Adrenal gland (tissue), 12 donors: ENCODE measurements around the gene FLNC. TPM values are rescaled to one million over a fixed set of nuclear protein-coding genes. Genes with fewer than 3 reads are reported as not detected.
A peak's percentile ranks its signal among the peaks of the same experiment; 100 is the strongest.

Experiments
- DNase-seq, 7 donors: peaks; one replicate each; pipeline ENCODE4 v3.0.0-alpha.2; 2019 to 2020
- H3K27ac ChIP-seq, 5 donors: fragments of 200-600 bp; sonication (generic) in 4 of 5; 1 replicate in 3 of 5; 2 replicates in 2 of 5; pipeline versions ENCODE4 v1.5.1 to v1.8.0; 2016 to 2020; ENCODE audit warnings: mild to moderate bottlenecking in 1 of 5
- H3K27me3 ChIP-seq: fragments of 200-600 bp; 2 replicates; pipeline ENCODE4 v1.8.0; 2021
- H3K36me3 ChIP-seq, 2 donors: fragments of 200-600 bp; replicated peaks in 1 of 2; 1 replicate in 1 of 2; 2 replicates in 1 of 2; pipeline versions ENCODE4 v1.5.1 to v1.8.0; 2018 to 2022
- H3K4me1 ChIP-seq, 2 donors: fragments of 200-600 bp; replicated peaks in 1 of 2; 1 replicate in 1 of 2; 2 replicates in 1 of 2; pipeline versions ENCODE4 v1.5.1 to v1.8.0; 2018 to 2021
- H3K4me3 ChIP-seq, 4 donors: fragments of 200-600 bp; sonication (generic) in 3 of 4; one replicate each; pipeline ENCODE4 v1.5.1; 2016 to 2018
- H3K9me3 ChIP-seq, 3 donors: fragments of 200-600 bp; sonication (generic) in 1 of 3; replicated peaks in 1 of 3; 1 replicate in 2 of 3; 2 replicates in 1 of 3; pipeline versions ENCODE4 v1.5.1 to v1.8.0; 2016 to 2021
- POLR2A ChIP-seq, 2 donors: fragments of 450-650 bp; IDR thresholded peaks; one replicate each; pipeline ENCODE4 v1.6.1; 2017; ENCODE audit warnings: antibody characterized with exemption in 2 of 2, mild to moderate bottlenecking in 2 of 2, moderate library complexity in 1 of 2
- WGBS, 4 donors: extraction: QIAGEN DNeasy Blood & Tissue Kit in 2 of 4; methylation state at CpG; one replicate each; pipeline versions ENCODE4 v1.1.5 to v1.1.7; 2013 to 2017; 5-methylcytosine and 5-hydroxymethylcytosine counted together
- intact Hi-C, 2 donors: fragments of 100-400 bp; cut with DNase I; formaldehyde crosslinking; loops; one replicate each; pipeline versions ENCODE4 v1.14.1 to v1.15.0; 2022 to 2023
- polyA plus RNA-seq, 3 donors: library from polyadenylated mRNA; stranded (reverse); fragments of 200-250 nt in 2 of 3; fragments of 350-450 nt in 1 of 3; fragmentation: Illumina TruSeq in 1 of 3; extraction: RNeasy Lipid Tissue Mini Kit (QIAGEN cat#74804) in 1 of 3; gene quantifications; one replicate each; pipeline ENCODE4 v1.2.3, GENCODE V29; 2013 to 2014
- total RNA-seq, 9 donors: library from RNA; depleted of rRNA in 4 of 9; stranded (reverse); fragments of >200 nt in 4 of 9; fragments of 120-200 nt in 1 of 9; fragmentation: NEBNext Ultra II Directional in 1 of 9; extraction: Animal tissue kit (Norgen Biotek cat#: 25700) in 1 of 9; gene quantifications; one replicate each; pipeline versions ENCODE4 v1.1.0 to v1.2.4, GENCODE V29; 2013 to 2023
- TF ChIP-seq, protein P1 (sequence below), 6 experiments: fragments of 450-650 bp in 4 of 6; fragments of 200-600 bp in 2 of 6; sonication (generic) in 1 of 6; IDR thresholded peaks; 1 replicate in 5 of 6; 2 replicates in 1 of 6; pipeline versions ENCODE4 v1.5.1 to v1.8.0; 2016 to 2021; ENCODE audit warnings: antibody characterized with exemption in 6 of 6, mild to moderate bottlenecking in 2 of 6, moderate library complexity in 1 of 6
- donor health status: healthy with polysubstance abuse.
- donor health status: Bipolar disorder and iron deficiency.
- donor health status: DM: yes; HTN: yes; CAD: no.
- donor health status: DM: no; HTN: no; CAD: no.
- donor health status: DM: no; HTN: no; CAD: no.
- donor health status: DM: yes; HTN: yes; CAD: no.

Gene FLNC
- total and polyA plus RNA-seq, 12 donors = 0.66 to 7.3 (median 2.5) TPM

DNA sequence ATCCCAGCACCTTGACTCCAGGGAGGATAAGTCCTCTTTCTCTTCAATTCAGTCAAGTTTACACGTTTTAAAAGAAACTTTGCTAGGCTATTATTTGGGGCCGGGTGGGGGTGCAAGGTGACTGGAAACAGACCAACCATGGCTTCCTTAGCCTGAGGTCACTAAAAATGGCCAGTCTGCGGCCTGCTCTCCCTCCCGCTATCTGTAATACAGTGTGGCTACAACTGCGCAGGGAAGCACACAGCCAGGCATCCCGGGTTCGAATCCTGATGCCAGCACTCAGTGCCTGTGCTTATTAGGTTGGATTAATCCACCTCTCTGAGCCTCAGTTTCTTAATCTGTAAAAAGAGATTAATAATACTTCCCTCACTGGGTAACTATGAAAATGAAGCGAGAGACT is 51.9 kb downstream of the FLNC start:
- no peaks in the 10 kb centered on the region for H3K27me3 ChIP-seq
- no peaks in the 10 kb centered on the region for H3K36me3 ChIP-seq
- no peak for DNase-seq
- no peak for TF ChIP-seq POLR2A (IDR thresholded peaks at IDR 0.05)
- TF ChIP-seq, protein P1, sequence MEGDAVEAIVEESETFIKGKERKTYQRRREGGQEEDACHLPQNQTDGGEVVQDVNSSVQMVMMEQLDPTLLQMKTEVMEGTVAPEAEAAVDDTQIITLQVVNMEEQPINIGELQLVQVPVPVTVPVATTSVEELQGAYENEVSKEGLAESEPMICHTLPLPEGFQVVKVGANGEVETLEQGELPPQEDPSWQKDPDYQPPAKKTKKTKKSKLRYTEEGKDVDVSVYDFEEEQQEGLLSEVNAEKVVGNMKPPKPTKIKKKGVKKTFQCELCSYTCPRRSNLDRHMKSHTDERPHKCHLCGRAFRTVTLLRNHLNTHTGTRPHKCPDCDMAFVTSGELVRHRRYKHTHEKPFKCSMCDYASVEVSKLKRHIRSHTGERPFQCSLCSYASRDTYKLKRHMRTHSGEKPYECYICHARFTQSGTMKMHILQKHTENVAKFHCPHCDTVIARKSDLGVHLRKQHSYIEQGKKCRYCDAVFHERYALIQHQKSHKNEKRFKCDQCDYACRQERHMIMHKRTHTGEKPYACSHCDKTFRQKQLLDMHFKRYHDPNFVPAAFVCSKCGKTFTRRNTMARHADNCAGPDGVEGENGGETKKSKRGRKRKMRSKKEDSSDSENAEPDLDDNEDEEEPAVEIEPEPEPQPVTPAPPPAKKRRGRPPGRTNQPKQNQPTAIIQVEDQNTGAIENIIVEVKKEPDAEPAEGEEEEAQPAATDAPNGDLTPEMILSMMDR (IDR thresholded peaks at IDR 0.05) = no peak
- no peak overlapping the region for H3K27ac ChIP-seq
- intact Hi-C loops = loop anchor here in 1 of 2 donors (5.0 kb wide), 2 partner anchors 270 to 410 kb away; no protein-coding TSS in a partner anchor
- no peak overlapping the region for H3K4me3 ChIP-seq
- no peaks in the 10 kb centered on the region for H3K9me3 ChIP-seq
- WGBS, 4 donors = 81 to 89% (median 83%) methylated on average over 8 of the region's 8 CpGs
- no peaks in the 10 kb centered on the region for H3K4me1 ChIP-seq

DNA sequence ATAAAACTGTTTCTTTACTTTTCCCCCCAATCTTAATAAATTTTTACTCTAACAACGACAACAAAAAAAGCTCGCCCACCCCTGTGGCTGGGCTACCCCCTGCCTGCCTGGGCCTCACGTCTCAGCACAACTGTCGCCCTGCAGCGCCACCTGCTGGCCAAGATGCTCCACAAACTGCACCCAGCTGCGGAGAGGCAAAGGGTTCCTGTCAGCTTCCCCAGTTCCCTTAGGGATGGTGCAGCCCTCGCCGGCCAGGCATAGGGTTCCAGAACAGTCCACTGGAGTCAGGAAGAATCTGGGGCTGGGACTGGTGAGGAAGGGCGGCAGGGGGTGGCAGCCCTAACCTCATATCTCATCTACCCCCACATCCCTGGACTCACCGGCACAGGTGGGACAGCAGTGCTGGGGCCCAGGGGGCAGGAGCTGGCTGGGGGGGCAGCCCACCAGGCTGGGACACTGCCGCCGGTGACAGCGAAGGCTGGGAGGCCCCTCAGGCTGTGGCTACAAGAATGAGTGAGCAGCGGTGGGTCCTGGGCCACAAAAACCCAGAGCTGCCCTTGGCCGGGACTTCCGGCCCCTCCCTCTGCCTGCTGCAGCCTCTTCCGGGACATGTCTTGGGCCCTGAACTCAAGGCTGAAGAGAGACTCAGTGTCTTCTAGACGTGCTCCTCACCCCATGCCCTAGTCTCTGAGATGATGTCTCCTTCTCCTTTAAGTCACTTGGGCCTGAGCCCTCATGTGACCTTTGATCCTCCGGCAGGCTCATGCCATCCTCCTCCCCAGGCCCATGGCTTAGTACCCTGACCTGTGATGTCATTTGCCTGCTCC is 53.6 kb downstream of the FLNC start:
- Histone ChIP-seq H3K36me3 (no peaks in the 10 kb centered on the region), H3K9me3 (no peaks in the 10 kb centered on the region), H3K4me1 (no peaks in the 10 kb centered on the region), H3K4me3 (no peak overlapping the region), H3K27me3 (no peaks in the 10 kb centered on the region), H3K27ac (no peak overlapping the region)
- intact Hi-C loops = loop anchor here in 1 of 2 donors (5.0 kb wide), 2 partner anchors 272 to 412 kb away; no protein-coding TSS in a partner anchor
- peak; percentile 70 to 89 (median 81) for DNase-seq
- WGBS, 4 donors = 18 to 44% (median 33%) methylated on average over 12 to 19 of the region's 19 CpGs
- TF ChIP-seq POLR2A (IDR thresholded peaks at IDR 0.05) = no peak
- TF ChIP-seq, protein P1 (IDR thresholded peaks at IDR 0.05) = peak; percentile 82 to 95 (median 88)

GRCh38 chr7:128884561-128885369 is 54.6 kb downstream of the FLNC start:
- 82 to 91% (median 82%) methylated on average over 12 to 26 of the region's 26 CpGs for WGBS, 4 donors
- no peaks in the 10 kb centered on the region for H3K9me3 ChIP-seq
- no peaks in the 10 kb centered on the region for H3K4me1 ChIP-seq
- no peak overlapping the region for H3K27ac ChIP-seq
- H3K4me3 ChIP-seq = no peak overlapping the region
- H3K36me3 ChIP-seq = no peaks in the 10 kb centered on the region
- intact Hi-C loops = loop anchor here in 1 of 2 donors (5.0 kb wide), 2 partner anchors 272 to 412 kb away; no protein-coding TSS in a partner anchor
- DNase-seq = no peak
- H3K27me3 ChIP-seq = no peaks in the 10 kb centered on the region
- no peak for TF ChIP-seq POLR2A (IDR thresholded peaks at IDR 0.05)
- TF ChIP-seq, protein P1 (IDR thresholded peaks at IDR 0.05) = no peak
